SH-SY5Y (cell line): ENCODE results near the gene RNU1-1.

Source experiments
- GATA2 ChIP-seq: IDR thresholded peaks from 2 replicates; pipeline ENCODE4 v1.6.1; 2011; ENCODE audit warnings: mild to moderate bottlenecking, low read depth, low read length
- GATA3 ChIP-seq: IDR thresholded peaks from 2 replicates; pipeline ENCODE4 v1.6.1; 2011; ENCODE audit warnings: low read depth, mild to moderate bottlenecking, low read length, moderate library complexity

GRCh38 chr1:16464917-16465625, 49.0 kb downstream of the RNU1-1 start:
- TF ChIP-seq GATA2, result no peak
- no peak for TF ChIP-seq GATA3
